GM12864 (cell line): ENCODE measurements around the gene FSIP1.

Experiments
- DNase-seq: peaks from one replicate; pipeline ENCODE4 v3.0.0-alpha.2; 2011; ENCODE audit warnings: low read depth
- H3K4me3 ChIP-seq: 2 replicates; pipeline ENCODE4 v1.5.1; 2011; ENCODE audit warnings: mild to moderate bottlenecking, low read depth, low read length, control low read depth
- CTCF ChIP-seq: IDR thresholded peaks from 2 replicates; pipeline ENCODE4 v1.5.1; 2011; ENCODE audit warnings: low read depth, mild to moderate bottlenecking, moderate library complexity, low read length, control low read depth, inconsistent platforms; ENCODE audit errors: missing control alignments

The FSIP1 gene

GRCh38 chr15:39651881-39652280, 130.8 kb downstream of the FSIP1 start:
- no peak for DNase-seq
- no peak overlapping the region for H3K4me3 ChIP-seq
- TF ChIP-seq CTCF, result no peak

DNA sequence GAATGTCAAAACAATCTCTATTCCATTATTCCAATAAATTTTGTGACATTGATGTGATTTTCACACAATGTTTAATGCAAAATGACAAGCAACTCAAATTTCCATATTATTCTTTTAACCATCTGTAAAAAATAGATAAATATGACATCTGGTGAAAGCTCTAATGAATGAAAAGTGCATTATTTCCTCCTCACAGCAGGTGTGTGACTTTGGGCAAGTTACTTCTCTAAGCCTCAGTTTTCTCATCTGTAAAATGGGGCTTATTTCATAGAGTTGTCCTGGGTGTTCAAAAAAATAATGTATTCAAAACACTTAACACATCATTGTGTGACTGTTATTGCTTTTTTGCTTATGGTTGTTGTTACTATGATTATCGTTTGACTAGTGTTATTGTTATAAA, 131.3 kb downstream of the FSIP1 start:
- TF ChIP-seq CTCF, result no peak
- DNase-seq, result no peak
- no peak overlapping the region for H3K4me3 ChIP-seq

- TF ChIP-seq CTCF, result no peak
- no peak for DNase-seq
- no peak overlapping the region for H3K4me3 ChIP-seq
These were observed 132.9 kb downstream of the FSIP1 start for GRCh38 chr15:39649757-39650156.

DNA sequence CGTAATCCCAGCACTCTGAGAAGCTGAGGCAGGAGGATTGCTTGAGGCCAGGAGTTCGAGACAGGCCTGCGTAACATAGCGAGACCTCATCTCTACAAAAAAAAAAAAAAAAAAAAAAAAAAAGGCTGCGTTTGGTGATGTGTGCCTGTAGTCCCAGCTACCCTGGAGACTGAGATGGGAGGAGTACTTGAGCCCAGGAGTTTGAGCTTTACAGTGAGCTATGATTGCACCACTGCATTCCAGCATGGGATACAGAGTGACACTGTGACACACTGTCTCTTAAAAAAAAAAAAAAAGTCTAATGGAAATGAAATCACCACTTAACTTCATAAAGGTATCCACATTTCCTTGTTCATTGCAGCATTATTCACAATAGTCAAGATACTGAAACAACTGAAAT, 136.2 kb downstream of the FSIP1 start:
- TF ChIP-seq CTCF, result no peak
- no peak for DNase-seq
- H3K4me3 ChIP-seq, result no peak overlapping the region

DNA sequence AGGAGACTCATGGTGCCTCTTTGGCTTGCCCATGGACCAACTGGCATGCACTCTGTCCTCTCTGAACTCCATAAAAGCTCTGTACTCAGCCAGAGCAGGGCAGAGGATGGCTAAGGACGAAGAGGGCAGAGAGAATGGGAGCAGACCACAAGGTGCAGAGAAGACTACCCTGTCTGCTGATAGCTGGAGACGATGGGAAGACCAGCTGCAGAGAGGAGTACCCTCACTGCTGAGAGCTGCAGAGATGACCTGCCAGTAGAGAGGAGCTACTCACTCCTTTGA, 136.7 kb downstream of the FSIP1 start:
- TF ChIP-seq CTCF, result no peak
- no peak overlapping the region for H3K4me3 ChIP-seq
- DNase-seq, result no peak

DNA sequence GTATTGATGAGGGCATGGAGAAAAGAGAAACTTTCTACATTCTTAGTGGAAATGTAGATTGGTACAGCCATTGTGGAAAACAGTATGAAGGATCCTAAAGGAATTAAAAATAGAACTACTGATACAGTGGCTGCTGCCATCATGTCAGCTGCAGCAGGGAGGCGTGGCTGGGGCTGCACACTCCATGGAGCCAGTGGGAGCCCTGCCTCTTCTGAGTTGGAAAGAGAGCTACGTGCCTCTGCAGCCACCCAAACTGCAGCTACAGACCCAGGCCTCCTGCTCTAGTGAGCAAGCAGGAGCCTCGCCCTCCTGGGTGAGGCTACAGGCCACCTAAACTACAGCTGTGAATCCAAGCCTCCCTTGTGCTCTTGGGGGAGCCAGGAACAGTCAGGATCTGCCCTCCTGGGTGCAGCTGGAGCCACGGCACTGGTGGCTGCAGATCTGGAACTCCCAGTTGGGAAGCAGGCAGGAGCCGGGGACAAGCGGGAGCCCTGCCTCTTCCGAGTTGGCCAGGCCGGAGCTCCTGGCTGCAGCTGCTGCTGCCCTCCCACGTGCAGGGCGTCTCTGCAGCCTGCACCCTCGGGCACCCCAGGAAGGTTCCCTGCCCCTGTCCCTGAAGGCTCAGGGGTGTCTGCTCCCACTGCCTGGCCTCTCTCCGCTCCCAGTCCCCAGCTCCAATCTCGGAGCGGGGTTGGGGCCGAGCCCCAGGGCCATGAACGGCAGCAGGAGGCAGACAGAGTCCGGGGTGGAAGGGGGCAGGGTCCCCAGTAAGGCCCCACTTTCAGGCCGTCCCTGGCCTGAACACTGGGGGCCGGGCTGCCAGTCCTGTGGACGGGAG, 137.3 kb downstream of the FSIP1 start:
- TF ChIP-seq CTCF, result no peak
- no peak overlapping the region for H3K4me3 ChIP-seq
- no peak for DNase-seq

GRCh38 chr15:39644136-39644535, 138.5 kb downstream of the FSIP1 start:
- H3K4me3 ChIP-seq, result no peak overlapping the region
- TF ChIP-seq CTCF, result no peak
- DNase-seq, result no peak
